ENCODE data around the gene KCNQ1OT1. TPM values are rescaled to one million over a fixed set of nuclear protein-coding genes. Genes with fewer than 3 reads are reported as not detected.
A peak's percentile ranks its signal among the peaks of the same experiment; 100 is the strongest.

Gene KCNQ1OT1
- total RNA-seq, 1 experiment from 2014 or later: 2.4 TPM

DNA sequence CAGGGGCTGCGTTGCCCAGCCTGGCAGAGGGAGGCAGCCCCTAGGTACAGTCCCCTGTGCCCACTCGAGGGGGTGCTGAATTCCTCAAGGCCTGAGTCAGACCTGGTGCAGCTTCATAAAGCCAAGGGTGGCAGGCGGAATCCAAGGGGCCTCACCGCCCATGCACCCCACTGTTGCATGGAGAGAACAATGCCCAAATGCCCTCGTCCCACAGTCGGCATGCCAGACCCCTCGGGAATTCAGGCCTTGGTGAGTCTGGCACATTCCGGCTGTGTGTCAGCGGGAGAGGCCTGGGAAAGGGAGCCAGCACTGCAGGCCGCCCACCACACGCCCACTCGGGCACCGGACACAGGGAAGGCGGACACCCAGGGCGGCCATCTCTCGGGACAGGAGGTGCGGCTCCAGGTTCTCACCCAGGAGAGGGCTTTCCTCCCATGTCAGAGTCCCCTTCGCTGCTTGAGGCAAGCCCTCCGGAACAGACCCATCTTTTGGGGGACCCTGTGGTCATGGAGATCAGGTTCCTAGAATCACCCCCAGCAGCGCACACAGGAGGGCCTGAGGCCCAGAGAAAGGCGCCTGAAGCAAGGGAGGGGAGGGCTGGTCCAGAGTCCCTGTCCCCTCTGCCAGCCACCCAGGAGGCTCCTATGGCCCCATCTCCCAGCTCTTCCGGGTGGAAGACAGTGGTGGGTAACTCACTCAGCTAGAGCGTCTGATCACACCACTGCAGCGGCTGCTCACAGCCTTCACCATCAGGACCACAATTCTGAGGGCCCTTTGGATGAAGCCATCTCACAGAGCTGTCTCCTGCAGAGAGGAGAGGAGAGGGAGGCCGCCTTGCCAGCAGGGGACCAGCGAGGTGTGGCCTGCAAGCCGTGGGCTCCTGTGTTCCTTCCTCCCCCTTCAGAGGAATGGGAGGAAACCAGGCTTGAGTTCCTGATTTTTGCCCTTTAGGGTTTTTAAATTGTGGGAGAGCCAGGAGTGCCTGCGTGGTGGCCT lies 31.6 kb upstream of the KCNQ1OT1 start:
- CTCF ChIA-PET: interaction anchor here (2.0 kb wide), 1 partner anchor 198 kb away, joined by 6 read pairs; no protein-coding TSS in a partner anchor
- no peak for ATAC-seq
- no peaks in the 10 kb centered on the region for H3K4me1 Mint-ChIP-seq
- no peak overlapping the region for H3K27ac Mint-ChIP-seq
- H3K36me3 Mint-ChIP-seq: no peaks in the 10 kb centered on the region
- no peak for TF ChIP-seq SP1 (CRISPR knock-in tag; conservative IDR thresholded peaks at IDR 0.05)
- TF ChIP-seq GABPB1 (CRISPR knock-in tag; IDR thresholded peaks at IDR 0.05): 0 out of 2 replicates have a peak, but pooled peaks have one; percentile 28
- peaks cover 9% of the 10 kb centered on the region; the same call in 1 of the 2 replicates for H3K9me3 Mint-ChIP-seq
- no peak overlapping the region for H3K4me3 Mint-ChIP-seq
- no peak for DNase-seq (ENCODE audit: low spot score)
- POLR2A ChIA-PET: no interaction called here
- peaks cover 80% of the 10 kb centered on the region for H3K27me3 Mint-ChIP-seq (ENCODE audit: low read depth)

DNA sequence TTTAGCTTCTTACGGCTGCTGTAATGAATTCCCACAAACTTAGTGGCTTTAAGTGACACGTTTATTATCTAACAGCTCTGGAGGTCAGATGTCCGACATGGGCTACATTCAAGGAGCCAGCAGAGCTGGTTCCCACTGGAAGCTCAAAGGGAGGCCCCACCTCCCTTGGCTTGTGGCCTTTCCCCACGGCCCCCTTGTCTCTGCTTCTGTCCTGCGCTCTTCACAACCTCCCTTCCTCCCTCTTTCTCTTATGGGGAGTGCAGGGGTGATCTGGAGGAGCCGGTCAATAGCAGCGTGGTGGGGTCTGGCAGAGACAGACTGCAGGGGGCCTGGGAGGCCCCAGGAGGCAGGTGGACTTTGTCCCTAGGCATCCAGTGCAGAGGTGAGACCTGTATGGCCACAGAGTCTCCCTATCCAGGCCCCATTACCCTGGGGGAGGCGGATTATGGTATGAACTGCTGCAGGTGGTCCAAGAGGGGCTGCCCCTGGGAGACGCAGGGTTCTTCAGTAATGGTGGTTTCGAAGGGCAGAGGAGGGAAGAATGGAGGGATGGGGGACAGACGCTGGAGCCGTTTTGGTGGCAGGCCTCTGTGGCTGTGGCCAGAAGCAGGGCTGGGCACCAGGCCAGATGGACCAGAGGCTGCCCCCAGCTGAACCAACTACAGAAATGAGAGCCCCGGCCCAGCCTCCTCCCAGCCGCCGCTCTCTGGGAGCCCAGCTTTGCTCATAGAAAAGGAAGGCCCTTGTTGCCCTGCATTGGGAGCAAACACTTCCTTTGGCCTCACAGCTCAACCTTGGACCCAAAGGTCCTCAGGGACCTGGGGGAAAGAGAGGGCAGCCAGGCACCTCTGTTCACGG lies 30.7 kb upstream of the KCNQ1OT1 start:
- ATAC-seq: no peak
- Mint-ChIP-seq H3K27ac (no peak overlapping the region), H3K4me1 (no peaks in the 10 kb centered on the region), H3K36me3 (no peaks in the 10 kb centered on the region; the same call in 1 of the 2 replicates), H3K9me3 (peaks cover 9% of the 10 kb centered on the region; the same call in 1 of the 2 replicates), H3K4me3 (no peak overlapping the region), H3K27me3 (ENCODE audit: low read depth) (peaks cover 79% of the 10 kb centered on the region)
- no peak for DNase-seq (ENCODE audit: low spot score)
- TF ChIP-seq CREM (CRISPR knock-in tag; IDR thresholded peaks at IDR 0.05) (no peak), GABPB1 (CRISPR knock-in tag; IDR thresholded peaks at IDR 0.05) (0 out of 2 replicates have a peak, but pooled peaks have one; percentile 49), NR2C2 (CRISPR knock-in tag; IDR thresholded peaks at IDR 0.05) (no peak)
- POLR2A ChIA-PET: no interaction called here
- CTCF ChIA-PET: interaction anchor here (2.0 kb wide), 1 partner anchor 197 kb away, joined by 6 read pairs; no protein-coding TSS in a partner anchor

DNA sequence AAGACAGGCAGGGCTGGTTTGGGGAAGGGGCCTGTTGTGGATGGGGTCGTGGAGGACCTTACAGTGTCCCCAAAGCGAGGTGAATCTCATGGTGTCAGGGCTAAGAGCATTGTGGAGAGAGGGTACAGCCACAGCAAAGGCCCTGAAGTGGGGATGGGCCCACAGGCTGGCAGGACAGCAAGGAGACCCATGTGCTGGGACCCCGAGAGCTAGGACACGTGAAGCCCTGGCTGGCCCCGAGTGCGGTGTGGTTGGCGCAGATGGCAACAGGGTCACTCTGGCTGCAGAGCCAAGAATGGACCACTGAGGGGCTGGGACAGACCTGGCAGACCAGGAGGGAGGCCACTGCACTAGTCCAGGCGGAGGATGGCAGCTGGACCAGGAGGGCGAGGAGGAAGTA lies 30.0 kb upstream of the KCNQ1OT1 start:
- H3K4me1 Mint-ChIP-seq: no peaks in the 10 kb centered on the region
- no peak for DNase-seq (ENCODE audit: low spot score)
- ChIA-PET POLR2A (no interaction called here), CTCF (interaction anchor here (2.0 kb wide), 1 partner anchor 196 kb away, joined by 6 read pairs; no protein-coding TSS in a partner anchor)
- 0 out of 2 replicates have a peak overlapping the region, but pooled peaks have one; percentile 36 for H3K27ac Mint-ChIP-seq
- peaks cover 9% of the 10 kb centered on the region; the same call in 1 of the 2 replicates for H3K9me3 Mint-ChIP-seq
- no peaks in the 10 kb centered on the region; the same call in 1 of the 2 replicates for H3K36me3 Mint-ChIP-seq
- no peak for ATAC-seq
- H3K27me3 Mint-ChIP-seq (ENCODE audit: low read depth): peaks cover 84% of the 10 kb centered on the region
- no peak overlapping the region for H3K4me3 Mint-ChIP-seq
- TF ChIP-seq ATF2 (CRISPR knock-in tag; IDR thresholded peaks at IDR 0.05; ENCODE audit: borderline replicate concordance, low read depth) (no peak), FOXK1 (CRISPR knock-in tag; IDR thresholded peaks at IDR 0.05) (no peak), ZNF532 (CRISPR knock-in tag; IDR thresholded peaks at IDR 0.05; ENCODE audit: borderline replicate concordance) (no peak), ZNF396 (CRISPR knock-in tag; IDR thresholded peaks at IDR 0.05; ENCODE audit: borderline replicate concordance) (no peak), ZNF219 (CRISPR knock-in tag; IDR thresholded peaks at IDR 0.05; ENCODE audit: borderline replicate concordance) (no peak), CREB1 (CRISPR knock-in tag; IDR thresholded peaks at IDR 0.05) (no peak), GTF2I (CRISPR knock-in tag; conservative IDR thresholded peaks at IDR 0.05) (no peak), RELA (CRISPR knock-in tag; IDR thresholded peaks at IDR 0.05; ENCODE audit: borderline replicate concordance) (no peak), E2F1 (CRISPR knock-in tag; IDR thresholded peaks at IDR 0.05) (no peak), MXD4 (CRISPR knock-in tag; IDR thresholded peaks at IDR 0.05; ENCODE audit: borderline replicate concordance) (no peak), ATF3 (CRISPR knock-in tag; conservative IDR thresholded peaks at IDR 0.05) (no peak)
- TF ChIP-seq, protein P1, sequence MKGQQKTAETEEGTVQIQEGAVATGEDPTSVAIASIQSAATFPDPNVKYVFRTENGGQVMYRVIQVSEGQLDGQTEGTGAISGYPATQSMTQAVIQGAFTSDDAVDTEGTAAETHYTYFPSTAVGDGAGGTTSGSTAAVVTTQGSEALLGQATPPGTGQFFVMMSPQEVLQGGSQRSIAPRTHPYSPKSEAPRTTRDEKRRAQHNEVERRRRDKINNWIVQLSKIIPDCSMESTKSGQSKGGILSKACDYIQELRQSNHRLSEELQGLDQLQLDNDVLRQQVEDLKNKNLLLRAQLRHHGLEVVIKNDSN (CRISPR knock-in tag; IDR thresholded peaks at IDR 0.05): no peak
- TF ChIP-seq, protein P2, sequence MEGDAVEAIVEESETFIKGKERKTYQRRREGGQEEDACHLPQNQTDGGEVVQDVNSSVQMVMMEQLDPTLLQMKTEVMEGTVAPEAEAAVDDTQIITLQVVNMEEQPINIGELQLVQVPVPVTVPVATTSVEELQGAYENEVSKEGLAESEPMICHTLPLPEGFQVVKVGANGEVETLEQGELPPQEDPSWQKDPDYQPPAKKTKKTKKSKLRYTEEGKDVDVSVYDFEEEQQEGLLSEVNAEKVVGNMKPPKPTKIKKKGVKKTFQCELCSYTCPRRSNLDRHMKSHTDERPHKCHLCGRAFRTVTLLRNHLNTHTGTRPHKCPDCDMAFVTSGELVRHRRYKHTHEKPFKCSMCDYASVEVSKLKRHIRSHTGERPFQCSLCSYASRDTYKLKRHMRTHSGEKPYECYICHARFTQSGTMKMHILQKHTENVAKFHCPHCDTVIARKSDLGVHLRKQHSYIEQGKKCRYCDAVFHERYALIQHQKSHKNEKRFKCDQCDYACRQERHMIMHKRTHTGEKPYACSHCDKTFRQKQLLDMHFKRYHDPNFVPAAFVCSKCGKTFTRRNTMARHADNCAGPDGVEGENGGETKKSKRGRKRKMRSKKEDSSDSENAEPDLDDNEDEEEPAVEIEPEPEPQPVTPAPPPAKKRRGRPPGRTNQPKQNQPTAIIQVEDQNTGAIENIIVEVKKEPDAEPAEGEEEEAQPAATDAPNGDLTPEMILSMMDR (IDR thresholded peaks at IDR 0.05): no peak
